CD4-positive, alpha-beta T cell treated with Interleukin-6 for 4 hours (primary cell): Measurements from ENCODE around the gene SERP2.

ENCODE experiments used
- DNase-seq: peaks from one replicate; pipeline ENCODE4 v3.0.0-alpha.2; 2020; ENCODE audit warnings: mixed read lengths

SERP2 gene

DNA sequence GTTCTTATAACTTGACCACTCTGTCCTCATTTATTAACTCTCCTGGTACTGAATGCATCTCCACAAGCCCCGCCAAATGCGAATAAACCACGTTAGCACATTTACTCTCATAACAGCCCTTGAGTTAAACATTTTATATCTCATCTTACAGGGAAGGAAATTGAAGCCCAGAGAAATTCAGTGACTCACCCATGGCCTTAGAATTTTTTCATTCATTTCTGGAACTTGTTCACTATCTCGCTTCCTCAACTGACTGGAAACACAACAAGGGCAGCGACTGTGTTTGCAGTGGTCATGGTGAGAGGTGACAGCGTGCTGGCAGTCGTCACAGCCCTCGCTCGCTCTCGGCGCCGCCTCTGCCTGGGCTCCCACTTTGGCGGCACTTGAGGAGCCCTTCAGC lies 39.5 kb downstream of the SERP2 start:
- DNase-seq = no peak

DNA sequence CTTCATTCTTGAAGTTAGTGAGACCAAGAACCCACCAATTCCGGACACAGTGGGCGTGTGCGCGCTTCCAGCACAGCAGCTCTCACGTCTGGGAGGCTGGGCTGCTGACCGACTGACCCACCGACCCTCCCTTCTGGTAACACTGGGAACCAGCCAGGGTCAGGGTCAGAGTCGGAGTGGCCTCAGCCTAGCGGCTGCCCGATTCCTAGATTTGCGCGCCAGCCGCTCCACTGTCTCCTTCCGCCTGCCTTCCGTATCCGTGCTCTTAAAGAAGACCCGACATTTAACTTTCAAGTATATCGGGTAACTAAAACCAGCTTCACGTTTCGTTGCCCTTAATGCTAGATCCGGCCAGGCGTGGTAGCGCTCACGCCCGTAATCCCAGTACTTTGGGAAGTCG lies 41.1 kb downstream of the SERP2 start:
- DNase-seq = no peak

GRCh38 chr13:44415815-44416214 lies 42.2 kb downstream of the SERP2 start:
- DNase-seq = no peak

DNA sequence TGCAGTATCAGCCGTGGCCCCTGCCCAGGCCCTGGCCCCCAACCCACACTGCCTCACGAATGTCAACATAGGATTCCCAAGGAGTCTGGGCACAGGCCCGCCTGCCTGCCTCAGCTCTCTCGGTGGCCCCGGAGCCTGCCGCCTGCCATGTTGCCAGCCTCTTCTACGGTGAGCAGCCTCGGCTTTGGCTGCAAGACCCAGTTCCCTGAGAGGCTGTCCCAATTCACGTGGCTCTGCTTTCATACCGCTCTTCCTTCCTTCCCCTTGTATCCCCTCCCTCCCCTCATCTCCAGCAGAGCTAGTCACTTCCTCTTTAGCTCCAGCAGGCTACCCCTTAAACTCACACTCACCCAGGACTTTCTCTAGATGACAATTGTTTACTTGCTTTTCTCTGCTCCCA lies 42.7 kb downstream of the SERP2 start:
- DNase-seq = no peak

GRCh38 chr13:44416744-44417143 lies 43.1 kb downstream of the SERP2 start:
- DNase-seq = no peak

- no peak for DNase-seq
Observed at GRCh38 chr13:44417446-44417845, 43.8 kb downstream of the SERP2 start.

DNA sequence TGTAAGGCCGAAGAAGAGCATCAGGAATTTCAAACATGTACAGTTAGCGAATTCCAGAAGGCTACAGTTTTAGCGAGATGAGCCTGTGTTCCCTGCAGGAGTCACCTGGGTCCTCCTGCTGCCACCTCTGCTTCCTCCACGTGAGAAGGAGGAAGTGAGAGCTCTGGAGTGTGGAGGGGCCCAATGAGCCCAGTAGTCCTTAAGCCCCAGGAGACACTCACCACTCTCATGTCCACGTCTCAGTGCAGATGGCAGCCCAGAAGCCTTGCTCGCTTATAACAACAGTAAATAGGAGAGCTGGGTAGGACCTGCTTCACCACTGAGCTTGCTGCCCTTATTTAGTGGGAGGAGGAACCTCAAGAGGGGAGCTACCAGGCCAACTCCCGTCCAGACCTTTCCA lies 44.3 kb downstream of the SERP2 start:
- DNase-seq = no peak

DNA sequence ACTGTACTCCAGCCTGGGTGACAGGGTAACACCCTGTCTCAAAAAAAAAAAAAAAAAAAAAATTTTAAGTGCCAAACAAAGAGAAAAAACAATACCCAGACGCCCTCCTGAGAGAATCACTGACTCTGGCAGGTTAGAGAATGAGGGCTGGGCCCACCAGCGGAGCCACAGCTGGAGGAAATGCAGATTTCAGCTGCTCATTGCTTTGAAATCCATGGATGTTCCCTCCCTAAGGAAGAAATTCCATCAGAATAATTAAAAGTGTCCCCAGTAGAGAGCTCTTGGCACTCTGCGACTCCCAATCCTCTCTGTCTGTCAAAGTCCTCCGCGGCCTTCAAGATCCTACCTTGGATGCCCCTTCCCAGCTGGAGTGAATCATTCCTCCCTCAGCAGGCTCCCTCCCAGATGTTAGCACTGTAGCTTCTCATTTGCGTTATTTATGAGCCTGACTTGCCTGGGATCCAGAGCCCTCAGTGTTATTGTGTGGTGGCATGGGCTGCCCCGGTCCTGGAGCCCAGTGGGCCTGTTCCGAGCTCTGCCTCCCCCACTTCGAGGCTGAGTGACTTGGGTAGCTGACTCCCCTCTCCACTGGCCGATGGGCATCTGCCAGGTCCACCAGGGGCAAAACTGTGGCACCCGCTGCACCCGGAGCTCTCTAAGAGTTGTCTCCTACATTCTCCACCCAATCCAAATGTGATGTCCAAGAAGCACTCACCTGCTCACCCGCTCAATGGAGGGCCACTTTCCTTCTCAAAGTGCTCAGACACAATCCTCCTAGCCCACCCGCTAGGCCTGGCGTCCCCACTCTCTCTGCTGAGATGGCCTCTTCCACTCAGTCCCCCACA lies 47.0 kb downstream of the SERP2 start:
- DNase-seq = no peak

- DNase-seq = no peak
Observed at GRCh38 chr13:44421853-44422525, 48.4 kb downstream of the SERP2 start.

DNA sequence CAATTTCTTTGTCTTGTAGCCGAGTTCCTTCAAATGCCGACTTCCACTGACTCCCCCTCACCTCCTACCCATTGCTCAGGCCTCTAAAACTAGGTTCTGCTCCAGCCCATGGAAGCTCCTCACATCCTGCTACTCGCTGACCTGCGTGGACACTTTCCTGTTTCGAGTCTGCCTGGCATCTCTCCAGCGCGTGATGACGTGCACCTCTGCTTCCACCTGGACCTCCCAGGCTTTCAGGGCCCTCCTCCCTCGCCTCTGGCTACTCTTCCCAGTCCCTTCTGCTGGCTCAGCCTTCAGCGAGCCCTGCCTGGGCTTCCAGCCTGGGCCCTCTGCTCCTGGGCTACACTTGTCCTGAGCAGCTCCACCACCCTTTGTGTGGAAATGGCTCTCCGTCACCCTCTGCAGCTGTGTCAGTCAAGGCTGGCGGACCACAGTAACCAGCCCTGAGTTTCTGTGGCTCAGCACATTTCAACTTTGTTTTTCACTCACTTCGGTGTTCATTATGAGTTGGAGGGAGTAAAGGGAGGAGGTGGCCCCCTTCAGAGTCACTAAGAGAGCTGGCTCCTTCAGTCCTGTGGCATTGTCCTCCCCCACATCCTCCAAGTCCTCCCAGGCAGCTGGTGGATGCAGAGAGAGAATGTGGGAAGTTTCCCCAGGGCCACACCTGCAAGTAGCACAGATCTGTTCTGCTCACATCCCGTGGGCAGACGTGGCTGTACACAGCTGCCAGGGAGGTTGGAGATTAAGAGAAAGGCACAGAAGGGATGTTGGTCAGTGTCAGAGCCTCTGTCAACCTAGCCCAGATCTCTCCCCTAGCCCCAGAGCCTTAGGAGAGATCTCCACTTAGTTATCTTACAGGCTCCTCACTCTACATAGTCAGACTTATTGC lies 49.4 kb downstream of the SERP2 start:
- DNase-seq = no peak

DNA sequence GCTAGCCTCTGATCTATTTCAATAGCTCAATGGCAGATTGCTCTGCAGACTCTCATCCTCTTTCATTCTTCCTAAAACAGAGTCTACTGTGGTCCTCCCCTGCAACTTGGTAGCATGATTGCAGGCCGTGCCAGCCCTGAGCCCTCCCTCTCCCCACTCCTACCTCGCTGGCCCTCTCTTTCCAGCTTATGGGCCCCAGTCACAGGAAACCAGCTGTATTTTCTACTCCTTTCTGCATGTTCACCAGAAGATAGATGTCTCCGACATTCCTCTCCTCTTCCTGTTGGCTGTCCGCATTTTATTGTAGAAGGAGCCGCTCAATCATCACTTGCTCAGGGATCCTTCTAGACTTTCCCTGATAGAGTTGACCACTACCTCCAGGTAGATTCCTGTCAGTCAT lies 50.2 kb downstream of the SERP2 start:
- DNase-seq = no peak

DNA sequence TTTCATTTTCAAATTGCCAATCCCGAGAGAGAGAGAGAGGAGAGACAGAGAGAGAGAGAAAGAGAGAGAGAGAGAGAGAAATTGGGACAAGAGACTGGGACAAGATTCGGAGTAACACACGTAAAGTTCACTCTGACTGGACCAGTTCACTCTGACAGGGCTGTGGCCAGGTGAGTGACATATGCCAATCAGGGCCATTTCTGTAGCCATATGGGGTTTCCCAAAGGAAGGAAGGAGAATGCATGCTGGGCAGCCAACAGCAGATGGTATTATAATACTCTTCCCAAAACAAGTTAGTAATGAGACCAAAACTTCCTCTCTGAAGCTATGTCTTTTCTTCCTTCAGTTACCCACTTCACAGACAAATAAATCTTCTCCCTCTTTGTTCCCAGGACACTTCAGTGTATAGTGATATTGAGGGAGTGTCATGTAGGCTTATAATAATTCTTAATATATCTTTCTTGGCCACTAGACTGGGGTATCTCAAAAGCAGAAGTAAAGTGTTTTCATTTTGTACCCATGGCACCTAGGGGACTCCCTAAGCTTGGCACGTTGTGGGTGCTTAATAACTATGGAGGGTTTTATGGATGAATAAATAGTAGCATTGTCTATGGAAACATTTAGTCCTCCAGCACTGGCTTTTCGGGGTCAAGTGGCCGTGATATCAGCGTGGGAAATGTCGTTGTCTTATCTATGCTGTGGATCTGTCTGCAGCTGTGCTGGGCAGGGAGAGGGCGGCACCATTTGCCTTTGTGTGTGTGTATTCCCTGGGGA lies 51.6 kb downstream of the SERP2 start:
- no peak for DNase-seq

DNA sequence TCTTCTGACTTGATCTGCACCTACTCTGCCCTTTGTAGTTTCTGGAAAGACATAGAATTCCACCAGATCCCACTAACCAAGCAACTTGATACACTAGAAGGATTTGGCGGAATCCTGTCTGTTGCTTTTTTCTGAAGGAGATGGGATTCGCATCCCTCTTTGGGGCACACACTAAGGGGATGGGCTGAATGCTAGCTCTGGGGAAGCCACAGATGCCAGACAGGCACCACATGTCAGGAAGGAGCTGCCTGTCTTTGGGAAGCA lies 52.1 kb downstream of the SERP2 start:
- DNase-seq = no peak

DNA sequence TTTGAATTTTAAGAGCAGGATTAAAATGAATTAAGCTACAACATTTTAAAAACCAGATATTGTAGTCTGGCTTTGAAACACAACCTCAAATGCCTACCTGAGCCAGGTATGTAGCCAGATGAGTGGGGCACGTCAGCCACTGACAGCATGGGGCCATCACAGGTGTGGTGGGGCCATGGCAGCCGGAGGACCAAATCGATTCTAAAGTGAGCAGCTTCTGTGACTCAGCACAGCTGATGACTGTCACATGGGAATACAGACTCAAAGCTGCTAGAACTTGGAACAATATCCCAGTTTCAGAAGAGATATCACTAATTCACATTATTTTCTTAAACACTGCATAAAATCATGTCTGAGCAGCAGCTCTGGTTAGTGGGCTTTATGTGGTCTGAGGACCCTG lies 52.8 kb downstream of the SERP2 start:
- DNase-seq = no peak

DNA sequence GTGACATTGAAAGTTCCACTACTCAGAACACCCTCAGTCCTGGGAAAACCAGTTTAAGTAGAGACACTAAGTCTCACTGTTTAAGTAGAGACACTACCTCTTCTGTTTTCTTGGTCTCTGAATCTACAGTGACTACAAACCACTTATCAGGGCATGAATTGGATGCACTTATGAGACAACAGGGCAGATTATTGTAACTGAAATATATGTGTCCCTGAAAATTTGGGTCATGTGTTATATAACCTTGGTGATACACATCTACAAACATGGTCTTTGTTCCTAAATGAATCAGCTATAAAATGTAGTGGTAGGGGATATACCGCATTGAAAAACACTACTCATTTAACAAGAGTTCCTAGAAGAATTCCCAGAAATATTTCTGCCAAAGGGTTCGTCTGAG lies 55.7 kb downstream of the SERP2 start:
- DNase-seq = no peak

- no peak for DNase-seq
Observed at GRCh38 chr13:44431150-44431549, 57.5 kb downstream of the SERP2 start.

- DNase-seq = no peak
Observed at GRCh38 chr13:44432650-44433049, 59.0 kb downstream of the SERP2 start.

GRCh38 chr13:44433863-44434765 lies 60.5 kb downstream of the SERP2 start:
- no peak for DNase-seq

DNA sequence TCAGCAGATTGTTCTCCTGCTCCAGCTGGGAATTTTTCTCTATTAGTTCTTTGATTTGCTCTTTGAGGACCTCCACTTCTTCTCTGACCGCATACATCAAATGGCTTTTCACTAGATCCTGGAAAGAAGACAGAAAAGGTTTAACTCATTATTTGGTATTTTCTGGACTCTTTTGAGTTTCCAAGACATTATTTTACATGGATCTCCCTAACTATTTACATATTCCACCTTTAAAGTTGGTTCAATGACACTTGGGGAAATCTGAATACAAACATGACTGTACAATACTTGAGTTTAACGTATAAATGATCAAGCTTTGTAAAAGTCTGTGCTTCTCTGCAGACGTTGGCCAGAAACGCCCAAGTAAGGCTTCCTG lies 61.1 kb downstream of the SERP2 start:
- no peak for DNase-seq

DNA sequence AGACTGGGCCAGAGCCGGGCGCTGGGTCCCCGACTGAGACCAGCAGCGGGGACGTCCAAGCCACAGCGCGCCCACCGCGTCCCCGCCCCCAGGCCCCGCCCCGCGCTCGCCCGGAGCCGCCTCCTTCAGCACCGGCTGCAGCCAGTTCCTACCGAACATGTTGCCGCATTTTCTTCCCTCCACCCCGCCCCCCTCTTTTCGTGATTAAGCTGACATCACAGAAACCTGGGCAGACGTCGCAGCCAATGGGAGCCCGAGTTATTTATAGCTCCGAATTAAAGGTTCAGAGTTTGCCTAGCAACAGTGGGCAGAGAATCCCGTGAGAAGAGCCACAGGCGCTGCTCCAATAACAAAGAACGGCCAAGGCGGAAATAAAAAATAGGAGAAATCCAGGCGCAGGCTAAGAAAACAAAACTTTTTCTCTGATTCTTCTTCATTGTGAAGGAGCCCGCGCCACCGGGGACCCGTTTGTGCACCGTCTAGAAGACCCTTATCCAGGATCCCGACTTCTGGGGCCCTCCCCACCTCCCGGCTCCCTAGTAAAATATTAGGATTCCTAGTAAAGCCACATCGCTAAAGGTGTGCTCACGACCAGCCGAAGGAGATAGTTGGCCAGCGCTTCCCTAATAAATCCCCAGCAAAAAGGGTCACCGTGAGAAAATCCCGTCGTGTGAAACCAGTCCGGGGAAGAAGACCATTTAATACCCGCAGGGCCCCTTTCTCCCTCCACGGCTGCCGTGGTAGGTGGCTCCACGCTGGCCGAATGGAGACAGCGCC lies 61.7 kb downstream of the SERP2 start:
- DNase-seq = peak; percentile 88

DNA sequence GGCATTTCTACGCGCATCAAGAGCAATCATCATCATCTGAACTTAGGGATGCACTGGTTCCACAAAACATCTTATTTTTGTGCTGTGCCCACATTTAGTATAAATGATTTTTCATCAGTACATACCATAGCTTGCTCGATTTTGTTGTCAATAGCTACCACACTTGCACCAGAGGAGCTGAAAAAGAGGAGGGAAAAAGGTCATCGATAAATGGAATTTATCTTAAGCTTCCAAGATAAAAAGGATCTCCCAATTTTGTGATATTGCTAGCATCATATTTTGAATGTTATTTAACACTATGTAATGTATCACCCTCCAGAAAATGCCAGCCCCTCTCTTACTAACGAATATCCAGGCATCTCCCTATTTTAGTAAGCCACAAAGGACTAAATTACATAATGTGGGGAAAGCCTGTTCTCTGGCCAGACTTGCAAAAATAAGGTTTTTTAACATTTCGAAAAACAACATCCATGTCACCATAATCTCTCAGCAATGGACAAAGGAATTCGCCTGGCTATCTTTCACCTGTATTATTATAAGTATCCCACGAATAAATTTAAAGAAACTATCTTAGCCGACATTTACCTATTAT lies 62.4 kb downstream of the SERP2 start:
- no peak for DNase-seq
